Ectodermal cell (in vitro differentiated cells): ENCODE measurements around the gene GABPB2.

ENCODE experiments used
- H3K27ac ChIP-seq: 2 replicates; pipeline ENCODE4 v1.7.0; 2013; ENCODE audit warnings: mild to moderate bottlenecking, low read depth, low read length; ENCODE audit not compliant: insufficient read depth, poor library complexity, severe bottlenecking
- H3K27me3 ChIP-seq: 2 replicates; pipeline ENCODE4 v1.7.0; 2013; ENCODE audit warnings: mild to moderate bottlenecking, low read length; ENCODE audit not compliant: insufficient read depth, control insufficient read depth, poor library complexity, severe bottlenecking
- H3K36me3 ChIP-seq: one replicate; pipeline ENCODE4 v1.7.0; 2013; ENCODE audit warnings: low read length; ENCODE audit not compliant: control insufficient read depth, insufficient read depth
- H3K4me1 ChIP-seq: one replicate; pipeline ENCODE4 v1.7.0; 2013; ENCODE audit warnings: low read length; ENCODE audit not compliant: control insufficient read depth, insufficient read depth
- H3K4me3 ChIP-seq: 2 replicates; pipeline ENCODE4 v1.7.0; 2013; ENCODE audit warnings: low read depth, low read length, control low read depth; ENCODE audit not compliant: insufficient read depth
- H3K9me3 ChIP-seq: 2 replicates; pipeline ENCODE4 v1.7.0; 2013; ENCODE audit warnings: mild to moderate bottlenecking, low read length, moderate library complexity; ENCODE audit not compliant: control insufficient read depth
- WGBS, 2 experiments: methylation state at CpG; one replicate each; pipeline ENCODE4 v1.1.7; 2013; ENCODE audit warnings: missing lambda C conversion rate in 2 of 2; 5-methylcytosine and 5-hydroxymethylcytosine counted together

The GABPB2 gene

GRCh38 chr1:151158326-151158725 is 87.8 kb downstream of the GABPB2 start:
- Histone ChIP-seq H3K4me1 (no peaks in the 10 kb centered on the region), H3K36me3 (peaks cover 15% of the 10 kb centered on the region), H3K4me3 (no peak overlapping the region), H3K27me3 (no peaks in the 10 kb centered on the region), H3K27ac (no peak overlapping the region), H3K9me3 (no peaks in the 10 kb centered on the region)
- 93 to 96% methylated on average over 5 of the region's 5 CpGs for WGBS, 2 experiments

- Histone ChIP-seq H3K9me3 (no peaks in the 10 kb centered on the region), H3K27ac (no peak overlapping the region), H3K4me3 (no peak overlapping the region), H3K36me3 (peaks cover 15% of the 10 kb centered on the region), H3K27me3 (no peaks in the 10 kb centered on the region), H3K4me1 (no peaks in the 10 kb centered on the region)
- WGBS, 2 experiments = 93 to 95% methylated on average over 22 of the region's 22 CpGs
Observed at GRCh38 chr1:151158751-151159251, 88.2 kb downstream of the GABPB2 start.

GRCh38 chr1:151159373-151159772 is 88.8 kb downstream of the GABPB2 start:
- H3K27me3 ChIP-seq = no peaks in the 10 kb centered on the region
- H3K4me3 ChIP-seq = no peak overlapping the region
- peaks cover 5% of the 10 kb centered on the region for H3K4me1 ChIP-seq
- peaks cover 15% of the 10 kb centered on the region for H3K36me3 ChIP-seq
- no peaks in the 10 kb centered on the region for H3K9me3 ChIP-seq
- no peak overlapping the region for H3K27ac ChIP-seq

- Histone ChIP-seq H3K36me3 (peaks cover 7% of the 10 kb centered on the region), H3K4me1 (peaks cover 16% of the 10 kb centered on the region), H3K27me3 (no peaks in the 10 kb centered on the region), H3K9me3 (no peaks in the 10 kb centered on the region), H3K4me3 (peak overlapping the region; percentile 95), H3K27ac (peak overlapping the region; percentile 9)
- WGBS, 2 experiments = 39 to 40% methylated on average over 11 of the region's 11 CpGs
Observed at GRCh38 chr1:151164732-151165280, 94.2 kb downstream of the GABPB2 start.

GRCh38 chr1:151165281-151165737 is 94.7 kb downstream of the GABPB2 start:
- Histone ChIP-seq H3K4me1 (peaks cover 16% of the 10 kb centered on the region), H3K36me3 (peaks cover 7% of the 10 kb centered on the region), H3K27ac (peak overlapping the region; percentile 72), H3K4me3 (peak overlapping the region; percentile 95), H3K27me3 (no peaks in the 10 kb centered on the region), H3K9me3 (no peaks in the 10 kb centered on the region)
- WGBS, 2 experiments = 3% methylated on average over 15 of the region's 15 CpGs

GRCh38 chr1:151165738-151166504 is 95.4 kb downstream of the GABPB2 start, which contains the start of the genes LYSMD1 and SCNM1:
Gene LYSMD1, minus strand, starts transcription at chr1:151165902. Its CDS starts 644 bp downstream, at chr1:151165258.
Gene SCNM1, plus strand, starts transcription at chr1:151166144. Its CDS starts 9 bp downstream, at chr1:151166153.
- H3K27ac ChIP-seq = peak within 1 kb of the TSS; percentile 72
- H3K36me3 ChIP-seq = peaks cover 7% of the 10 kb centered on the region
- peak within 1 kb of the TSS; percentile 95 for H3K4me3 ChIP-seq
- WGBS, 2 experiments = 0% methylated on average over 38 of the region's 38 CpGs
- H3K4me1 ChIP-seq = peaks cover 16% of the 10 kb centered on the region
- H3K9me3 ChIP-seq = no peaks in the 10 kb centered on the region
- H3K27me3 ChIP-seq = no peaks in the 10 kb centered on the region

- Histone ChIP-seq H3K9me3 (no peaks in the 10 kb centered on the region), H3K27me3 (no peaks in the 10 kb centered on the region), H3K4me3 (peak overlapping the region; percentile 95), H3K27ac (peak overlapping the region; percentile 60), H3K4me1 (peaks cover 16% of the 10 kb centered on the region), H3K36me3 (peaks cover 4% of the 10 kb centered on the region)
- WGBS, 2 experiments = 8 to 10% methylated on average over 15 of the region's 15 CpGs
Observed at GRCh38 chr1:151166505-151166956, 96.0 kb downstream of the GABPB2 start.

- peak overlapping the region; percentile 95 for H3K4me3 ChIP-seq
- 95% methylated on average over 6 of the region's 6 CpGs for WGBS, 2 experiments
- peaks cover 16% of the 10 kb centered on the region for H3K4me1 ChIP-seq
- H3K36me3 ChIP-seq = no peaks in the 10 kb centered on the region
- no peaks in the 10 kb centered on the region for H3K27me3 ChIP-seq
- no peaks in the 10 kb centered on the region for H3K9me3 ChIP-seq
- H3K27ac ChIP-seq = no peak overlapping the region
Observed at GRCh38 chr1:151167116-151167515, 96.6 kb downstream of the GABPB2 start.

GRCh38 chr1:151171190-151171589 is 100.6 kb downstream of the GABPB2 start:
- no peaks in the 10 kb centered on the region for H3K27me3 ChIP-seq
- no peaks in the 10 kb centered on the region for H3K9me3 ChIP-seq
- no peak overlapping the region for H3K4me3 ChIP-seq
- H3K36me3 ChIP-seq = peaks cover 7% of the 10 kb centered on the region
- H3K27ac ChIP-seq = no peak overlapping the region
- 83 to 93% methylated on average over 4 to 5 of the region's 5 CpGs for WGBS, 2 experiments
- peaks cover 5% of the 10 kb centered on the region for H3K4me1 ChIP-seq
